ENCODE results near the gene NTF4.

Gene NTF4

GRCh38 chr19:49073514-49074378 lies 9.1 kb upstream of the NTF4 start:
- TF ChIP-seq GATA2 (IDR thresholded peaks at IDR 0.05; ENCODE audit: low read depth, low read length) (no peak), GATA3 (IDR thresholded peaks at IDR 0.05; ENCODE audit: low read depth, low read length) (no peak)

DNA sequence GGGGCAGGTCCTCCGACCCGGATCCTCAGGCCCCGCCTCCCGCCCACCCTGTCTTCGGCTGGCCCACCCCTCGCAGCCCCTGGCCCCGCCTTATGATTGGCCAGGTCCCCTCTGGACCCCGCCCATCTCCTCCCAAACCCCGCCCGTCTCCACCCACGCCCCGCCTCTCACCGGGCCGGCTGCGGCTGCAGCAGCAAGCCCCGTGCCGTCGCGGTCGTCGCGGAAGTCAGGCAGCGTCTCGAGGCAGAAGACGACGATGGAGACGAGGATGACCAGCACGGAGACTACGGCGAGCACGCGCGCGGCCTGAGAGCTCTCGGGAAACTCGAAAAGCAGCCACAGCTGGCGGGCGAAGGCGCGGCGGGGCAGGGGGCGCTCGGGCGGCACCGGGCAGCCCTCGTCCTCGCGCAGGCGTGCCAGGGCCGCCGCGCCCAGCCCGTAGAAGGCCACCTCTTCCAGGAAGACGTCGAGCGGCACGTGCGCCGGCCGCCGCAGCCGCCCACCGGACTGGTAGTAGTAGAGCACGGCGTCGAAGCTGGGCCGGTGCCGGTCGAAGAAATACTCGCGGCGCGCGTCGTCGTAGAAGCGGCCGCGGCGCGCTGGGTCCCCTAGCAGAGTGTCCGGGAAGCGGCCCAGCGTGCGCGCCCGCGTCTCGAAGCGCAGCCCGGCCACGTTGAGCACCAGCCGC lies 7.4 kb upstream of the NTF4 start:
- no peak for TF ChIP-seq GATA3 (IDR thresholded peaks at IDR 0.05; ENCODE audit: low read depth, low read length)
- no peak for TF ChIP-seq GATA2 (IDR thresholded peaks at IDR 0.05; ENCODE audit: low read depth, low read length)

- TF ChIP-seq GATA2 (IDR thresholded peaks at IDR 0.05; ENCODE audit: low read depth, low read length) (no peak), GATA3 (IDR thresholded peaks at IDR 0.05; ENCODE audit: low read depth, low read length) (no peak)
These were observed 5.8 kb upstream of the NTF4 start for GRCh38 chr19:49070416-49070815.

DNA sequence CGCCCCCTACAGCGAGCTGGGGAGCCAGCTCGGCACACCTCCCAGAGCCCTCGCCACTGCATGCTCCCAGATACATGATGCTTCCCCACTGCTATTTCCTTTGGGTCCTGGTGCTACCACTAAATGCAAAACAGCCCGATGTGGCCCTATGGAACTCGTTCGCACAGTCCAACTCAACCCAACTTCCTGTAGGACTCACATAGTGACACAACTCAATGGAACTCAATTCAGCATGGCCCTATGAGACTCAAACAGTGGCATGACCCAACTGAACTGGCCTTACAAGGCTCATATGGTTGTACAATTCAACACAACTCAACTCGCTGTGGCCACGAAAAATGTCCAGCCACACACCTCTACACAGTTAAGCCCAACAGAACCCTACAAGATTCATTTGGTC lies 4.4 kb upstream of the NTF4 start:
- no peak for TF ChIP-seq GATA2 (IDR thresholded peaks at IDR 0.05; ENCODE audit: low read depth, low read length)
- TF ChIP-seq GATA3 (IDR thresholded peaks at IDR 0.05; ENCODE audit: low read depth, low read length), result no peak

GRCh38 chr19:49067554-49067953 lies 2.9 kb upstream of the NTF4 start:
- no peak for TF ChIP-seq GATA3 (IDR thresholded peaks at IDR 0.05; ENCODE audit: low read depth, low read length)
- TF ChIP-seq GATA2 (IDR thresholded peaks at IDR 0.05; ENCODE audit: low read depth, low read length), result no peak

- no peak for TF ChIP-seq GATA2 (IDR thresholded peaks at IDR 0.05; ENCODE audit: low read depth, low read length)
- no peak for TF ChIP-seq GATA3 (IDR thresholded peaks at IDR 0.05; ENCODE audit: low read depth, low read length)
These were observed 1.4 kb upstream of the NTF4 start for GRCh38 chr19:49065905-49066512.

DNA sequence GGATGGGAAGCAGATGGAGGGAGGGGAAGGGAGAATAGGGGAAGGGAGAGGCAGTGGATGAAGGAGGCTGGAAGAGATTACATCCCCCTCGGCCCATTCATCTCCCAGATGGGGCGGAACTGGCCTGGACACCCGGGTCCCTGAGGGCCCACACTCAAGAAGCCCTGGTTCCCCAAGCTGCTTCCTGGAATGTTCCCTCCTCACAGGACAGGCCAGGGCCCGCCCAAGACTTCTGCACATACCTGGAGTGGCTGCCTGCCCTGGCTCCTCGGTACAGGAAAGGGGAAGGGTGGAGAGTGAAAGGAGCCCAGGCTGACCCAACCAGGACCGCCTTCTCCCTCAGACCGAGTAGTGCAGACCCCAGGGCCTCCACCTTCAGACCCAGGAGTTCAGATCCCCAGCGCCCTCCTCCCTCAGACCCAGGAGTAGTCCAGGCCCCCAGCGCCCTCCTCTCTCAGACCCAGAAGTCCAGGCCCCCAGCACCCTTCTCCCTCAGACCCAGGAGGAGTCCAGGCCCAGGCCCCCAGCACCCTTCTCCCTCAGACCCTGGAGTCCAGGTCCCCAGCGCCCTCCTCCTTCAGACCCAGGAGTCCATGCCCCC lies 489 bp downstream of the NTF4 start:
- no peak for TF ChIP-seq GATA2 (IDR thresholded peaks at IDR 0.05; ENCODE audit: low read depth, low read length)
- no peak for TF ChIP-seq GATA3 (IDR thresholded peaks at IDR 0.05; ENCODE audit: low read depth, low read length)

DNA sequence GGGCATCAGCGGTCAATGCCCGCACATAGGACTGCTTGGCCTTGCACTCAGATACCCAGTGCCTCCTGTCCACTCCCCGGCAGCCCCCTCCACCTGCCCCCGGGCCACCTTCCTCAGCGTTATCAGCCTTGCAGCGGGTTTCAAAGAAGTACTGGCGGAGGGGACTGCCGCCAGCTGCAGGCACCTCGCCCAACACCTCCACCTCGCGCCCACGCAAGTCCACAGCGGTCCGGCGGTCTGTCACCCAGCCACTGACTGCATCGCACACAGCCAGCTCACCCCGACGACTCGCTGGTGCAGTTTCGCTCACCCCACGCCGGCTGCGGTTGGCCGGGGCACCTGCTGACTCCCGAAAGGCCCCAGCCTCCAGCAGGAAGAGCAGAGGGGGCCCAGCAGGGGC lies 3.2 kb downstream of the NTF4 start:
- TF ChIP-seq GATA2 (IDR thresholded peaks at IDR 0.05; ENCODE audit: low read depth, low read length) (no peak), GATA3 (IDR thresholded peaks at IDR 0.05; ENCODE audit: low read depth, low read length) (no peak)

DNA sequence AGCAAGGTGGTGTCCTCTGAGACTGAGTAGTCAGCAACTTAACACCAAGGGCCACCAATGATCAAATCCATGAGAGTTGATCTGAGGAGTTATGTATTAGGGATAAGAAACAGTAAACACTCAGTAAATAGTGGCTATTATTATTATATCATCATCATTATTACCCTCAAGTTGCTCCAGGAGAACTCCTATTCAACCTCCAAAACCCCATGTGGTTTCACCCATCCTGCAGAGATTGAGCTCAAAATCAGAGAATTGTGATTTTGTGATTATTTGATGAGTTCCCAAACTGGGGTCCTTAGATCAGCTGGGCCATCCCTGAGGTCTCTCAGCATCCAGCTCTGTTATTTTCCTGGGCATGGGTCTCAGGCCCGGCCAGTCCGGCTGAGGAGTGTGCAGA lies 3.6 kb downstream of the NTF4 start:
- no peak for TF ChIP-seq GATA2 (IDR thresholded peaks at IDR 0.05; ENCODE audit: low read depth, low read length)

DNA sequence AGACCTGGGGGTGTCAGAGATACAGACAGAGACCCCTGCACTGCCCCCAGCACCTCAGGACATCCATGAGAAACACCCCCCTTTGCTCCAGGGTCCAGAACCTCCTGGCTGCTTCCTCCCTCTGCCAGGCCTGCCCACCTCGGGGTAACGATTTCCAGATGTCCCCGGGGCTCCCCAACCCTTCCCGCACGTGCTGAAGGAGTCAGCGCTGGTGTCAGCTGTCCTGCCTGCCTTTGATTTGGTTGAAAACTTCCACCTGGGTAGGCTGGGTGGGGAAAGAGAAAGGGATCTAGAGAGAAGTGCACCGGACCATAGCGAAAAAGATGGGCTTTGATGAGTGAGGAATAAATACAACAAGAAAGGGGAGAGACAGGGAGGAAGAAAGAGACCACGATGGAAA lies 5.6 kb downstream of the NTF4 start:
- no peak for TF ChIP-seq GATA3 (IDR thresholded peaks at IDR 0.05; ENCODE audit: low read depth, low read length)
- no peak for TF ChIP-seq GATA2 (IDR thresholded peaks at IDR 0.05; ENCODE audit: low read depth, low read length)

GRCh38 chr19:49058562-49058961 lies 6.1 kb downstream of the NTF4 start:
- no peak for TF ChIP-seq GATA3 (IDR thresholded peaks at IDR 0.05; ENCODE audit: low read depth, low read length)
- TF ChIP-seq GATA2 (IDR thresholded peaks at IDR 0.05; ENCODE audit: low read depth, low read length), result no peak

DNA sequence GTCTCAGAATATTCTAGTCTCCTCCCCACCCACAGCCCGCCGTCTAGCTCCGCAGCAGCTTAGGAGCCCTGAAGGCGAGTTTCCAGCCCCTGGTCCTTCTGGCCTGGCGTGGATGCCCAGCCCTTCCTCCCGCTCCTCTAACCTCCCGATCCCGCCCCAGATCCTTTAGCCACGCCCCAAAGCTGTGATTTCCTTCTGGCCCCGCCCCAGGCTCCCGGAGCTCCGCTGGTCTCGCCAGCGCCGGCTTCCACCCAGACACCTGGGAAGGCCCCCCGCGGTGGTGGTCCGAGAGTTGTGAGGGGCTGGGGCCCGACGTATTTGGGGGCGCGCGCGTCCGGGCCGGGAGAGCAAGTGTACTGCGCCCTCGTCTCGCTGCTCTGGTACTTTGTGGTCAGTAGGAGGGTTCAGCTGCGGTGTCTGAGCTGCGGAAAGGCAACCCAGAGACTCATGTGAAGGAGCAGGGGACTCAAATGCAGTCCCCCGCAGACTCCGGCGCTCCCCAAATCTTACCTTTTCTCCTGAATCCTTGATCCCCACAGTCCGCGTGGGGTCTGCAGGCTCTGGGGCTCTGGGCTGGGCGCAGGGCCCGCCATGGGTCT lies 6.9 kb downstream of the NTF4 start, which contains the start of gene CGB7:
CGB7 (minus strand) TSS at position 114 of the 599 bp plus-strand sequence. CDS start 2,374 bp downstream, outside the sequence.
- TF ChIP-seq GATA2 (IDR thresholded peaks at IDR 0.05; ENCODE audit: low read depth, low read length), result no peak
- no peak for TF ChIP-seq GATA3 (IDR thresholded peaks at IDR 0.05; ENCODE audit: low read depth, low read length)

DNA sequence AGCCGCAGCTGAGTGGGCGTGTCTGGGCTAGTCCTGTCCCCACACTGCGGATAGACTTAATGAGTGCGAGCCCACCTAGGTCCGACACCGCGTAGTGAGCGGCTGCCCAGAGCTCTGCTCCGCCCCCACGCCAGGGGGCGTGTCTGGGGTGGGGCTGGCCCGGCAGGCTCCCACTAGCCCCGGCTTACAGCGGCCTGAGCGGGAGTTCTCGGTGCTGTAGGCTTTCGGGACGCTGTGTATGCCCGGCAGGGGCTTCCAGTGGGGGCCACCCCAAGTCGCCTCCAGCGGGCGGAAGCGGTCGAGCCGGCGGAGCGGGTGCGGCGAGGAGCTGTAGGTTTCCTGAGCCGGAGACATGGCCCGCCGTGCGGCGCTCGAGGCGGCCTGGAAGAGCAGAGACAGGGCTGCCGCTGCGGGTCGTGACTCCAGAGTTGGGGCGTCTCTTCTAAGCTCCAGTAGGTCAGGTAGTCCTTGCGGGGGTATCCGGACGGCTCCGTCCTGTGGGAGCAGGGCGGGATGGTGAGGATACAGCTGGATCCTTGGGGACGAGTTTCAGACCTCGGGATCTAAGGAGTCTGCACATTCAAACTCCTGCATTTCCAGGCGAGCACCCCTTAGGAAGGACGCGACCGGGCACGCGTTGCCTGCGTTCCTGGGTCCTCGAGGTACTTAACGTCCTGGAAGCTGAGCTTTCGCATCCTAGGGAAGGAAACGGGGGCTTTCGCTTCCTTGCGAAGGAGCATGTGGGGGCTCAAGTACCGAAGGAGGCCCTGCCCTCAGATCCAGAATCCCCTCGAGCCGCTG lies 8.3 kb downstream of the NTF4 start:
- TF ChIP-seq GATA3 (IDR thresholded peaks at IDR 0.05; ENCODE audit: low read depth, low read length) (no peak), GATA2 (IDR thresholded peaks at IDR 0.05; ENCODE audit: low read depth, low read length) (no peak)
